Stimulated activated CD4-positive, alpha-beta T cell treated with anti-CD3 and anti-CD28 coated beads, TNF-alpha, amount 100 ng/mL, for 48 hours (primary cell): ENCODE results near the gene ZBTB46.
"Not testable (repeated sequence)": the region's sequence is repeated elsewhere in the genome, so short reads cannot be mapped to it uniquely, and the experiment has no call there.

Source experiments
- DNase-seq, 3 donors: peaks; one replicate each; pipeline ENCODE4 v3.0.0-alpha.2; 2020; ENCODE audit warnings: low read depth in 3 of 3

ZBTB46 gene

GRCh38 chr20:63815615-63816253 is 15.3 kb downstream of the ZBTB46 start:
- no peak for DNase-seq

- no peak for DNase-seq
Observed at GRCh38 chr20:63814891-63815614, 16.0 kb downstream of the ZBTB46 start.

- no peak for DNase-seq
Observed at GRCh38 chr20:63811491-63811875, 19.6 kb downstream of the ZBTB46 start.

GRCh38 chr20:63810730-63811490 is 20.2 kb downstream of the ZBTB46 start:
- DNase-seq: no peak

- no peak for DNase-seq
Observed at GRCh38 chr20:63809856-63810255, 21.2 kb downstream of the ZBTB46 start.

- DNase-seq: no peak
Observed at GRCh38 chr20:63808964-63809674, 21.9 kb downstream of the ZBTB46 start.

GRCh38 chr20:63808145-63808724 is 22.8 kb downstream of the ZBTB46 start:
- DNase-seq: no peak

- no peak for DNase-seq
Observed at GRCh38 chr20:63807654-63808053, 23.4 kb downstream of the ZBTB46 start.

GRCh38 chr20:63804308-63804636 is 26.8 kb downstream of the ZBTB46 start:
- DNase-seq: no peak

GRCh38 chr20:63802469-63803240 is 28.4 kb downstream of the ZBTB46 start:
- no peak for DNase-seq

GRCh38 chr20:63801174-63801573 is 29.9 kb downstream of the ZBTB46 start:
- not testable (repeated sequence) for DNase-seq

GRCh38 chr20:63800411-63800810 is 30.7 kb downstream of the ZBTB46 start:
- DNase-seq: not testable (repeated sequence)

GRCh38 chr20:63799127-63799526 is 31.9 kb downstream of the ZBTB46 start:
- not testable (repeated sequence) for DNase-seq

- not testable (repeated sequence) for DNase-seq
Observed at GRCh38 chr20:63797175-63797574, 33.9 kb downstream of the ZBTB46 start.

- no peak for DNase-seq
Observed at GRCh38 chr20:63795178-63795830, 35.8 kb downstream of the ZBTB46 start.

GRCh38 chr20:63794614-63795013 is 36.5 kb downstream of the ZBTB46 start:
- no peak for DNase-seq

GRCh38 chr20:63792866-63793265 is 38.2 kb downstream of the ZBTB46 start:
- DNase-seq: no peak

- DNase-seq: no peak
Observed at GRCh38 chr20:63791497-63792156, 39.4 kb downstream of the ZBTB46 start.

- DNase-seq: no peak
Observed at GRCh38 chr20:63790572-63791168, 40.4 kb downstream of the ZBTB46 start.
